OCI-LY3 (cell line): ENCODE measurements around the gene HOXA5.

Experiments used
- H2AFZ ChIP-seq: fragments of 200-600, 300-600 bp; shearing (Covaris generic); 2 replicates; pipeline ENCODE4 v1.6.0; 2014; ENCODE audit warnings: antibody characterized with exemption, low read depth, low read length
- H3K27ac ChIP-seq: fragments of 200-600, 300-600 bp; sonication (generic); 2 replicates; pipeline ENCODE4 v1.5.1; 2014; ENCODE audit warnings: mild to moderate bottlenecking, low read length, moderate library complexity, mixed read lengths
- H3K27me3 ChIP-seq: fragments of 200-600, 300-600 bp; sonication (generic); 2 replicates; pipeline ENCODE4 v1.6.1; 2014; ENCODE audit warnings: low read depth, low read length, mixed read lengths
- H3K36me3 ChIP-seq: fragments of 200-600, 300-600 bp; sonication (generic); replicated peaks from 2 replicates; pipeline ENCODE3; 2014; ENCODE audit warnings: low read depth, low read length, mixed read lengths
- H3K4me1 ChIP-seq: fragments of 300-600, 200-600 bp; sonication (generic); 2 replicates; pipeline ENCODE4 v1.6.1; 2014; ENCODE audit warnings: low read length, mixed read lengths
- H3K4me2 ChIP-seq: fragments of 200-600, 300-600 bp; sonication (generic); 2 replicates; pipeline ENCODE4 v1.6.1; 2014; ENCODE audit warnings: low read length, mixed read lengths
- H3K4me3 ChIP-seq: fragments of 300-600, 200-600 bp; sonication (generic); 2 replicates; pipeline ENCODE4 v1.5.1; 2014; ENCODE audit warnings: antibody characterized with exemption, mild to moderate bottlenecking, low read length, moderate library complexity
- H3K79me2 ChIP-seq: fragments of 300-600, 200-600 bp; shearing (Covaris generic); 2 replicates; pipeline ENCODE4 v1.6.1; 2014; ENCODE audit warnings: mild to moderate bottlenecking, low read length, mixed read lengths
- H3K9ac ChIP-seq: fragments of 300-600, 200-600 bp; shearing (Covaris generic); 2 replicates; pipeline ENCODE4 v1.6.0; 2014; ENCODE audit warnings: mild to moderate bottlenecking, low read length, moderate library complexity
- H3K9me3 ChIP-seq: fragments of 200-600, 300-600 bp; shearing (Covaris generic); 2 replicates; pipeline ENCODE4 v1.6.1; 2014; ENCODE audit warnings: low read length, mixed read lengths; ENCODE audit not compliant: insufficient read depth
- H4K20me1 ChIP-seq: fragments of 200-600, 300-600 bp; sonication (generic); 2 replicates; pipeline ENCODE4 v1.6.1; 2016; ENCODE audit warnings: low read length, mixed read lengths; ENCODE audit not compliant: insufficient read depth
- CTCF ChIP-seq: fragments of 200-600, 300-600 bp; sonication (generic); IDR thresholded peaks from 2 replicates; pipeline ENCODE4 v1.5.1; 2014; ENCODE audit warnings: antibody characterized with exemption, low read length, low read depth
- EZH2phosphoT487 ChIP-seq: fragments of 200-600 bp; shearing (Covaris generic); IDR thresholded peaks from 2 replicates; pipeline ENCODE4 v1.6.1; 2018; ENCODE audit warnings: antibody characterized with exemption, mixed run types, low read depth

Gene HOXA5

GRCh38 chr7:27166531-27167505 is 23.3 kb upstream of the HOXA5 start:
- Histone ChIP-seq H3K9ac (no peak overlapping the region), H3K9me3 (no peaks in the 10 kb centered on the region), H3K36me3 (no peaks in the 10 kb centered on the region), H3K27me3 (no peaks in the 10 kb centered on the region), H2AFZ (no peak overlapping the region), H3K27ac (no peak overlapping the region), H3K4me3 (no peak overlapping the region), H4K20me1 (no peaks in the 10 kb centered on the region), H3K4me2 (no peak overlapping the region), H3K79me2 (no peaks in the 10 kb centered on the region), H3K4me1 (no peaks in the 10 kb centered on the region)
- TF ChIP-seq EZH2phosphoT487 (no peak), CTCF (no peak)

GRCh38 chr7:27165996-27166530 is 22.6 kb upstream of the HOXA5 start:
- Histone ChIP-seq H3K9me3 (no peaks in the 10 kb centered on the region), H3K27me3 (no peaks in the 10 kb centered on the region), H3K27ac (no peak overlapping the region), H3K9ac (no peak overlapping the region), H4K20me1 (no peaks in the 10 kb centered on the region), H3K36me3 (no peaks in the 10 kb centered on the region), H3K4me3 (no peak overlapping the region), H3K4me2 (no peak overlapping the region), H2AFZ (no peak overlapping the region), H3K79me2 (no peaks in the 10 kb centered on the region), H3K4me1 (no peaks in the 10 kb centered on the region)
- TF ChIP-seq EZH2phosphoT487 = no peak
- TF ChIP-seq CTCF = no peak

- Histone ChIP-seq H3K9ac (no peak within 1 kb of the TSS), H3K79me2 (no peaks in the 10 kb centered on the region), H3K4me2 (no peak within 1 kb of the TSS), H3K36me3 (no peaks in the 10 kb centered on the region), H3K27me3 (no peaks in the 10 kb centered on the region), H4K20me1 (no peaks in the 10 kb centered on the region), H3K27ac (no peak within 1 kb of the TSS), H2AFZ (no peak within 1 kb of the TSS), H3K4me1 (no peaks in the 10 kb centered on the region), H3K4me3 (no peak within 1 kb of the TSS), H3K9me3 (no peaks in the 10 kb centered on the region)
- TF ChIP-seq EZH2phosphoT487 = no peak
- TF ChIP-seq CTCF = no peak
Measured at GRCh38 chr7:27165089-27165995, 21.9 kb upstream of the HOXA5 start, which contains the start of gene HOXA9. HOXA9 (minus strand) TSS chr7:27165537; CDS start chr7:27165457, 80 bp downstream.
